DND-41 (cell line): ENCODE results near the gene GLUD1.

Experiments used
- ATAC-seq: fragments of 200-7000 bp; cut with Tn5 transposase; 3 replicates; pipeline ENCODE4 v1.9.1; 2021; ENCODE audit warnings: low read depth; ENCODE audit not compliant: insufficient read depth
- DNase-seq: peaks from one replicate; pipeline ENCODE4 v3.0.0-alpha.2; 2020
- H2AFZ ChIP-seq: 2 replicates; pipeline ENCODE4 v1.6.0; 2012; ENCODE audit warnings: low read depth, low read length
- H3K27ac ChIP-seq: 2 replicates; pipeline ENCODE4 v1.5.1; 2012; ENCODE audit warnings: low read length, inconsistent platforms
- H3K27me3 ChIP-seq: fragments of 200-600 bp; sonication (generic); 2 replicates; pipeline ENCODE4 v1.6.0; 2012; ENCODE audit warnings: low read length, mild to moderate bottlenecking, inconsistent platforms; ENCODE audit not compliant: insufficient read depth, poor library complexity
- H3K36me3 ChIP-seq: 2 replicates; pipeline ENCODE4 v1.5.1; 2012; ENCODE audit warnings: low read length, inconsistent platforms; ENCODE audit not compliant: insufficient read depth
- H3K4me1 ChIP-seq: 2 replicates; pipeline ENCODE4 v1.5.1; 2012; ENCODE audit warnings: mild to moderate bottlenecking, low read length; ENCODE audit not compliant: insufficient read depth
- H3K4me2 ChIP-seq: 2 replicates; pipeline ENCODE4 v1.6.0; 2012; ENCODE audit warnings: mild to moderate bottlenecking, moderate library complexity, low read length, inconsistent platforms; ENCODE audit not compliant: insufficient read depth
- H3K4me3 ChIP-seq, 2 experiments: fragments of 200-600 bp in 1 of 2; shearing (Covaris generic) in 1 of 2; 2 replicates each; pipeline ENCODE4 v1.5.1; 2012 to 2016; ENCODE audit warnings: inconsistent platforms in 2 of 2, low read length in 2 of 2, mild to moderate bottlenecking in 2 of 2, low read depth in 1 of 2, moderate library complexity in 1 of 2
- H3K79me2 ChIP-seq: 2 replicates; pipeline ENCODE4 v1.6.0; 2012; ENCODE audit warnings: low read length, inconsistent platforms; ENCODE audit not compliant: insufficient read depth
- H3K9ac ChIP-seq: 2 replicates; pipeline ENCODE4 v1.6.0; 2012; ENCODE audit warnings: low read depth, mild to moderate bottlenecking, inconsistent platforms, low read length, moderate library complexity
- H3K9me3 ChIP-seq: 2 replicates; pipeline ENCODE4 v1.5.1; 2012; ENCODE audit warnings: low read length, moderate library complexity, mild to moderate bottlenecking, inconsistent platforms; ENCODE audit not compliant: insufficient read depth, severe bottlenecking
- H4K20me1 ChIP-seq: 2 replicates; pipeline ENCODE4 v1.6.0; 2012; ENCODE audit warnings: low read length; ENCODE audit not compliant: insufficient read depth
- CTCF ChIP-seq: IDR thresholded peaks from 2 replicates; pipeline ENCODE4 v1.5.1; 2012; ENCODE audit warnings: borderline replicate concordance, low read length, moderate library complexity, mild to moderate bottlenecking; ENCODE audit not compliant: poor library complexity, severe bottlenecking; ENCODE audit errors: extremely low read depth
- EZH2 ChIP-seq: IDR thresholded peaks from 3 replicates; pipeline ENCODE4 v1.6.1; 2012; ENCODE audit warnings: borderline replicate concordance, low read depth, mild to moderate bottlenecking, moderate library complexity, low read length, inconsistent platforms; ENCODE audit not compliant: severe bottlenecking

The GLUD1 gene

DNA sequence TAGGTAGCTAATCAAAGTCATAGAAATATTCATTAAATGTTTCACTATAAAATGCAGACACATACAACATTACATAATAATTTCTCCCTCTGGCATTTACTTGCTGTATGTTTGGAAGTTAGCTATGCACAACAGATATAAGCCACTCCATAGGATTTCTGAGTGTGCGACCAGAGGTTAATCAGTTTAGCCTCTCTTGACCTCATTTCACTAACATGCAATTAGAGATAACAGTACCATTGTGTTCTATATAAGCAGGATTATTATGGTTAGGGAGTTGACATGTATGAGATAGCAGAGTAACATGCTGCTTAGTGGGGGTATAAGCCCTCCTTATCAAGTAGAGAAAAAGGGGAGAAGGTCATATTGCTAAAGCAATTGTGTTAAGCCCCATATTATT is 26.4 kb downstream of the GLUD1 start:
- Histone ChIP-seq H3K27me3 (no peaks in the 10 kb centered on the region), H3K9me3 (no peaks in the 10 kb centered on the region), H3K36me3 (peaks cover 80% of the 10 kb centered on the region), H3K79me2 (no peaks in the 10 kb centered on the region), H3K4me1 (no peaks in the 10 kb centered on the region), H2AFZ (no peak overlapping the region), H4K20me1 (no peaks in the 10 kb centered on the region), H3K4me3 (no peak overlapping the region), H3K4me2 (no peak overlapping the region), H3K27ac (no peak overlapping the region), H3K9ac (no peak overlapping the region)
- TF ChIP-seq EZH2 (no peak), CTCF (no peak)
- DNase-seq (no peak), ATAC-seq (no peak)

DNA sequence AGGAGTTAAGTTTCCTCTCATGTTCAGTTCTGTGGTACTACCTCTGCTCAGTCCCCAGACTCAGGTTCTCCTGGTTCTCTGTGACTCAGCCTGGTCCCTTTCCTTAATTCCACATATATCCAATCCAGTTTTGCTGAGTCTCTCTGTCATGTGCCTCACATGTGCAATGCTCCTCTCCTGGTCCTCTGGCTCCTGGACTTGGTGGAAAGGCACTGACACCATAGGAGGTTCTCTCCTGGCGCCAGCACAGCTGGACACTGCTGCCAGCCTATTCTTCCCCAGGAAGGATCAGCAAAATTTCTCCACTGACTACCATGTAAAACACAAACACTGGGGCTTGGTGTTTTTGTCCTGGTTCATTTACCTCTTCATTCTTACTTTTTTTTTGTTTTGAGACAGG is 27.8 kb downstream of the GLUD1 start:
- Histone ChIP-seq H2AFZ (no peak overlapping the region), H3K27ac (no peak overlapping the region), H3K9me3 (no peaks in the 10 kb centered on the region), H3K4me3 (no peak overlapping the region), H4K20me1 (no peaks in the 10 kb centered on the region), H3K27me3 (no peaks in the 10 kb centered on the region), H3K79me2 (no peaks in the 10 kb centered on the region), H3K36me3 (peaks cover 79% of the 10 kb centered on the region), H3K4me2 (no peak overlapping the region), H3K9ac (no peak overlapping the region), H3K4me1 (no peaks in the 10 kb centered on the region)
- DNase-seq, result no peak
- ATAC-seq, result no peak
- TF ChIP-seq CTCF (no peak), EZH2 (no peak)

- peaks cover 80% of the 10 kb centered on the region for H3K36me3 ChIP-seq
Observed at GRCh38 chr10:87066178-87066577, 28.5 kb downstream of the GLUD1 start.

More at GRCh38 chr10:87066178-87066577, 28.5 kb downstream of the GLUD1 start:
- H3K79me2 ChIP-seq, result no peaks in the 10 kb centered on the region
- H3K4me3 ChIP-seq, result no peak overlapping the region
- no peaks in the 10 kb centered on the region for H3K4me1 ChIP-seq
- no peaks in the 10 kb centered on the region for H4K20me1 ChIP-seq
- DNase-seq (no peak), ATAC-seq (no peak)
- TF ChIP-seq EZH2 (no peak), CTCF (no peak)
- H2AFZ ChIP-seq, result no peak overlapping the region
- no peaks in the 10 kb centered on the region for H3K27me3 ChIP-seq
- H3K9me3 ChIP-seq, result no peaks in the 10 kb centered on the region
- H3K9ac ChIP-seq, result no peak overlapping the region
- no peak overlapping the region for H3K27ac ChIP-seq
- no peak overlapping the region for H3K4me2 ChIP-seq
